Measurements from ENCODE around the gene RAB36. TPM values are rescaled to one million over a fixed set of nuclear protein-coding genes. Genes with fewer than 3 reads are reported as not detected.

The RAB36 gene
- total RNA-seq, 1 experiment from 2014 or later = 4.1 TPM

GRCh38 chr22:23163665-23164064 is 18.4 kb downstream of the RAB36 start:
- BruUV-seq (replicated peaks) = no TSS peak
- POLR2A ChIA-PET = interaction anchor here (0.5 kb wide), 1 partner anchor 9 kb away, joined by 3 read pairs; no protein-coding TSS in a partner anchor
- CTCF ChIA-PET = interaction anchor here (1.0 kb wide), 1 partner anchor 118 kb away, joined by 3 read pairs; no protein-coding TSS in a partner anchor
- TF ChIP-seq TCF7L2 (IDR thresholded peaks at IDR 0.05; ENCODE audit: low read depth, low read length) (no peak), CTCF (IDR thresholded peaks at IDR 0.05) (no peak), REST (IDR thresholded peaks at IDR 0.05; ENCODE audit: insufficient read depth in 1 of 2, low read depth in 2 of 2, low read length in 1 of 2) (no peak), POLR2AphosphoS5 (IDR thresholded peaks at IDR 0.05; ENCODE audit: low read depth, low read length) (no peak), SIN3A (IDR thresholded peaks at IDR 0.05; ENCODE audit: borderline replicate concordance, insufficient read depth, low read depth, low read length) (no peak)
- Histone ChIP-seq H3K27me3 (ENCODE audit: control insufficient read depth, insufficient read depth, low read length) (no peaks in the 10 kb centered on the region), H3K4me1 (ENCODE audit: control insufficient read depth, insufficient read depth, low read length) (no peaks in the 10 kb centered on the region), H3K9me3 (ENCODE audit: control insufficient read depth, insufficient read depth, low read depth, low read length) (no peaks in the 10 kb centered on the region), H3K27ac (ENCODE audit: low read length) (no peak overlapping the region), H3K4me3 (ENCODE audit: low read depth in 2 of 2, low read length in 2 of 2) (no peak overlapping the region), H3K36me3 (ENCODE audit: control insufficient read depth, insufficient read depth, low read length) (no peaks in the 10 kb centered on the region)
- no peak for DNase-seq (ENCODE audit: low read depth, low spot score)
- intact Hi-C loops (cut with micrococcal nuclease; ENCODE audit: unreplicated experiment) (no loop called here), in situ Hi-C loops (cut with HindIII; ENCODE audit: low pct_unique_long_range_greater_than_20kb, low sequenced_read_pairs) (no loop called here)
- no peak for ATAC-seq

- in situ Hi-C loops (cut with HindIII; ENCODE audit: low pct_unique_long_range_greater_than_20kb, low sequenced_read_pairs) = no loop called here
- Histone ChIP-seq H3K4me3 (ENCODE audit: low read depth in 2 of 2, low read length in 2 of 2) (no peak overlapping the region), H3K4me1 (ENCODE audit: control insufficient read depth, insufficient read depth, low read length) (no peaks in the 10 kb centered on the region), H3K27me3 (ENCODE audit: control insufficient read depth, insufficient read depth, low read length) (no peaks in the 10 kb centered on the region), H3K9me3 (ENCODE audit: control insufficient read depth, insufficient read depth, low read depth, low read length) (no peaks in the 10 kb centered on the region), H3K27ac (ENCODE audit: low read length) (no peak overlapping the region), H3K36me3 (ENCODE audit: control insufficient read depth, insufficient read depth, low read length) (no peaks in the 10 kb centered on the region)
- no TSS peak for BruUV-seq (replicated peaks)
- ChIA-PET POLR2A (no interaction called here), CTCF (no interaction called here)
- ATAC-seq = no peak
- intact Hi-C loops (cut with micrococcal nuclease; ENCODE audit: unreplicated experiment) = no loop called here
- TF ChIP-seq TCF7L2 (IDR thresholded peaks at IDR 0.05; ENCODE audit: low read depth, low read length) = no peak
- no peak for TF ChIP-seq SIN3A (IDR thresholded peaks at IDR 0.05; ENCODE audit: borderline replicate concordance, insufficient read depth, low read depth, low read length)
- no peak for TF ChIP-seq REST (IDR thresholded peaks at IDR 0.05; ENCODE audit: insufficient read depth in 1 of 2, low read depth in 2 of 2, low read length in 1 of 2)
- no peak for TF ChIP-seq POLR2AphosphoS5 (IDR thresholded peaks at IDR 0.05; ENCODE audit: low read depth, low read length)
- TF ChIP-seq CTCF (IDR thresholded peaks at IDR 0.05) = no peak
- DNase-seq (ENCODE audit: low read depth, low spot score) = no peak
Observed at GRCh38 chr22:23164091-23164490, 18.8 kb downstream of the RAB36 start.

Data from Panc1 (cell line).